ENCODE results near the gene HHLA2. TPM values are rescaled to one million over a fixed set of nuclear protein-coding genes. Genes with fewer than 3 reads are reported as not detected.

Gene HHLA2
- total RNA-seq, 5 donors from 2014 or later (not counting 1 experiment from before 2014, with no cell fraction given) = 0.28 to 1.5 (median 0.35) TPM

DNA sequence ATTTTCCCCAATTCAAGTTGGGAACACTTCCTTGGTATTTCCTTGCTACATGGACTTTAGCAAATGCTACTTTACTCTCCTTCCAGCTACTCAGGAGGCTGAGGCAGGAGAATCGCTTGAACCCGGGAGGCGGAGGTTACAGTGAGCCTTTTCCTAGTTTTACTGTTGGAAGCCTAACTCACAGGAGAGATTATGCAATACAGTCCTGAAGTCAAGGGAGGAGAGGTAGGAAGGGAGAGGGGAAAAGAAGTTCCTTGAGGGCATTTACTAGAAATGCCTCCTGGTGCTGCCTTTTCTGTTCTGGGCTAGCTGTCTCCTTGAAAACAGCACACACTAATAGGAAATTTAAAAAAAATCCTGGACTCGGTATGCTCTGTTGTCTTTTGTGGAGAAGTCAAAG is 6.2 kb downstream of the HHLA2 start:
- ATAC-seq (replicated peaks in 1 of 4) (no peak), DNase-seq (no peak)
- Mint-ChIP-seq H3K4me3 (peak overlapping the region; percentile 9 to 44 (median 31)), H3K36me3 (no peaks in the 10 kb centered on the region), H3K27ac (no peak overlapping the region), H3K4me1 (peaks cover 26 to 32% (median 32%) of the 10 kb centered on the region in 3 donors), H3K27me3 (no peaks in the 10 kb centered on the region), H3K9me3 (no peaks in the 10 kb centered on the region)
- WGBS (ENCODE audit: insufficient coverage) = no CpG with 5 or more reads among the region's 4 CpGs
- H3K4me1 ChIP-seq (ENCODE audit: control insufficient read depth in 1 of 2, extremely low read depth in 1 of 2, insufficient read depth in 2 of 2, low read length in 2 of 2) = peaks cover 0 to 6% of the 10 kb centered on the region in 2 experiments
- ChIA-PET CTCF (no interaction called here), POLR2A (no interaction called here)
- H3K36me3 ChIP-seq (ENCODE audit: control insufficient read depth in 2 of 2, extremely low read depth in 1 of 2, insufficient read depth in 1 of 2, low read length in 1 of 2) = no peaks in the 10 kb centered on the region
- no peak overlapping the region for H3K4me3 ChIP-seq (ENCODE audit: control insufficient read depth in 1 of 2, extremely low read depth in 1 of 2, low read length in 1 of 2)
- H3K27ac ChIP-seq (ENCODE audit: low read length) = no peak overlapping the region
- H3K27me3 ChIP-seq (replicated peaks in 1 of 2; ENCODE audit: control insufficient read depth in 2 of 2, extremely low read depth in 1 of 2, insufficient read depth in 2 of 2, low read length in 1 of 2) = no peaks in the 10 kb centered on the region
- H3K9me3 ChIP-seq = no peaks in the 10 kb centered on the region

DNA sequence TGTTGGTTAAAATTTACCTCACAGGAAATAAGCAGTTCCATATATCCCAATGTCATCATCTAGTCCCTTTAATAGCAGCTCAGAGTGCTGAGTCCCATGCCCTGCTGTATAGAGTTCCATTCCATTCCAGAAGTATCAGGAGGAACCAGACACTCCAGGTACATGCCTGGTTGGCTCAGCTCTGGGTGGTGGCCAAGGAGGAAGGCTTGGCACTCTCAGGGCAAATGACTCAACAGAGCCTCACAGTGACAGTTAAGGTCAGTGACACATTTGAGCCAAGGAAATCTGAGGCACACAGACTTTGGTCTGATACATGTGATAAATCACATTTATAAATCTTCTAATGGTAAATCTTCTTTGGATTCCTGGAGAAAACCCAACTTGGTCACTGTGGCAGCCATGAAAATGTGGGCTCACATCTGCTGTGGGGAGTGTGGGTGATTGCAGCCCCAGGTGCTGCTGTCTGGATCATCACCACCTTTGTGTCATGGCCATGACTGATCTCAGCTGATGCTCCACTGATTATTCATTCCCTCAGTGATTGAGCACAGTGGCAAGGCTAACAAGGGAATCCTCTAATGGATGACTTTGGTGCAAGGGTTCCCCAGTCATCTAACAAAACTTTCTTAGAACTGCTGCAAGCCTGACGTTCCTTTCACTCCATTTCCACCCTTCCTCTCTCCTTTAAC is 9.3 kb downstream of the HHLA2 start:
- DNase-seq (no peak), ATAC-seq (replicated peaks in 1 of 4) (no peak)
- ChIA-PET CTCF (no interaction called here), POLR2A (interaction anchor here in 1 of 2 donors (0.6 kb wide), 1 partner anchor 154 kb away, joined by 3 read pairs; no protein-coding TSS in a partner anchor)
- Histone ChIP-seq H3K9me3 (no peaks in the 10 kb centered on the region), H3K27me3 (replicated peaks in 1 of 2; ENCODE audit: control insufficient read depth in 2 of 2, extremely low read depth in 1 of 2, insufficient read depth in 2 of 2, low read length in 1 of 2) (no peaks in the 10 kb centered on the region), H3K4me3 (ENCODE audit: control insufficient read depth in 1 of 2, extremely low read depth in 1 of 2, low read length in 1 of 2) (no peak overlapping the region), H3K4me1 (ENCODE audit: control insufficient read depth in 1 of 2, extremely low read depth in 1 of 2, insufficient read depth in 2 of 2, low read length in 2 of 2) (peaks cover 0 to 6% of the 10 kb centered on the region in 2 experiments), H3K36me3 (ENCODE audit: control insufficient read depth in 2 of 2, extremely low read depth in 1 of 2, insufficient read depth in 1 of 2, low read length in 1 of 2) (no peaks in the 10 kb centered on the region), H3K27ac (ENCODE audit: low read length) (no peak overlapping the region)
- H3K27me3 Mint-ChIP-seq = no peaks in the 10 kb centered on the region
- H3K36me3 Mint-ChIP-seq = peaks cover 3% of the 10 kb centered on the region
- H3K27ac Mint-ChIP-seq = no peak overlapping the region
- no peak overlapping the region for H3K4me3 Mint-ChIP-seq
- peaks cover 0 to 4% (median 0%) of the 10 kb centered on the region in 3 donors for H3K9me3 Mint-ChIP-seq
- peaks cover 20 to 24% (median 22%) of the 10 kb centered on the region in 3 donors for H3K4me1 Mint-ChIP-seq
- 100% methylated on average over 1 of the region's 1 CpG for WGBS (ENCODE audit: insufficient coverage)

DNA sequence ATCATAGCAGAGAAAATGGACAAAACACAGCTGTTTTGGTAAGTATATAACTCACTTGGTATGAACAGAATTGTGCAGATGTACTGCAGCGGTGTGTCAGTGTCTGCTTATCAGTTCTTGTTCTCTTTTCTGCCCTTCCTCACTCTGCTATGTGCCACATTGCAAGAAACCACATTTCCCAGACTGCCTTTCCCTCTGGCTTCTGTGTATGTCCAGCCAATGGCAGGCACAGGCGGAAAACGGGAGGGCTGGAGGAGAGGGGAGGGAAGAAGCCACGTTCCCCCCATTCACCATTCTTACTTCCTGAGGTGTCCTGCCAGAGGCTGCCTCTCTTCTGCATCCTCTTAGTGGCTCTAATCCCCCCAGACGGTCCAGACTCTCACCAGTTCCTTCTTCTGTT is 15.4 kb downstream of the HHLA2 start:
- Mint-ChIP-seq H3K27me3 (peaks cover 2 to 6% of the 10 kb centered on the region in 2 donors), H3K27ac (no peak overlapping the region), H3K4me3 (no peak overlapping the region), H3K9me3 (peaks cover 0 to 4% (median 0%) of the 10 kb centered on the region in 3 donors), H3K36me3 (peaks cover 3% of the 10 kb centered on the region), H3K4me1 (no peaks in the 10 kb centered on the region)
- Histone ChIP-seq H3K27ac (ENCODE audit: low read length) (no peak overlapping the region), H3K36me3 (ENCODE audit: control insufficient read depth in 2 of 2, extremely low read depth in 1 of 2, insufficient read depth in 1 of 2, low read length in 1 of 2) (no peaks in the 10 kb centered on the region), H3K9me3 (no peaks in the 10 kb centered on the region), H3K27me3 (replicated peaks in 1 of 2; ENCODE audit: control insufficient read depth in 2 of 2, extremely low read depth in 1 of 2, insufficient read depth in 2 of 2, low read length in 1 of 2) (peaks cover 0 to 3% of the 10 kb centered on the region in 2 experiments), H3K4me1 (ENCODE audit: control insufficient read depth in 1 of 2, extremely low read depth in 1 of 2, insufficient read depth in 2 of 2, low read length in 2 of 2) (no peaks in the 10 kb centered on the region), H3K4me3 (ENCODE audit: control insufficient read depth in 1 of 2, extremely low read depth in 1 of 2, low read length in 1 of 2) (no peak overlapping the region)
- DNase-seq = no peak
- ChIA-PET CTCF (no interaction called here), POLR2A (no interaction called here)
- WGBS (ENCODE audit: insufficient coverage) = 83% methylated on average over 1 of the region's 5 CpGs
- no peak for ATAC-seq (replicated peaks in 1 of 4)

DNA sequence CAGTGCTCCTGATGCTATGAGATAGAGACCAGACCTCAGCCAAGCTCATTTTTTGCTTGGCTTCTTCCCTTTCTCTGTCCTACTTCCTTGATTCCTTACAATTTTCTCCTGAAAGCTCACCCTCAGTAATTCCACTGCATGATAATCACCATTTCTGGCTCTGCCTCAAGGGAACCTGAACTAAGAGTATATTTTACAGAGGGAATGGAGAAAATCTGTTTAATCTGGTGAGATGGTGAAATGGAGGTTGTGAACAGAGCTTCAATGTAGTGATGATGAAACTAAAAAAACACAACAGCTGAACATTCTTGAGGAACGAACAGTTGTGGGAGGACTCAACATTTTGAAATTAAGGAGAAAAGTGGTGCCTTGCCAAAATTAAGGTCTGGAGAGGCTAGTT is 16.3 kb downstream of the HHLA2 start:
- Mint-ChIP-seq H3K27ac (no peak overlapping the region), H3K27me3 (peaks cover 2 to 6% of the 10 kb centered on the region in 2 donors), H3K36me3 (peaks cover 3% of the 10 kb centered on the region), H3K4me1 (no peaks in the 10 kb centered on the region), H3K4me3 (no peak overlapping the region), H3K9me3 (peaks cover 0 to 4% (median 0%) of the 10 kb centered on the region in 3 donors)
- Histone ChIP-seq H3K9me3 (no peaks in the 10 kb centered on the region), H3K4me1 (ENCODE audit: control insufficient read depth in 1 of 2, extremely low read depth in 1 of 2, insufficient read depth in 2 of 2, low read length in 2 of 2) (no peaks in the 10 kb centered on the region), H3K27me3 (replicated peaks in 1 of 2; ENCODE audit: control insufficient read depth in 2 of 2, extremely low read depth in 1 of 2, insufficient read depth in 2 of 2, low read length in 1 of 2) (peaks cover 0 to 3% of the 10 kb centered on the region in 2 experiments), H3K27ac (ENCODE audit: low read length) (no peak overlapping the region), H3K36me3 (ENCODE audit: control insufficient read depth in 2 of 2, extremely low read depth in 1 of 2, insufficient read depth in 1 of 2, low read length in 1 of 2) (no peaks in the 10 kb centered on the region), H3K4me3 (ENCODE audit: control insufficient read depth in 1 of 2, extremely low read depth in 1 of 2, low read length in 1 of 2) (no peak overlapping the region)
- no CpG with 5 or more reads among the region's 1 CpG for WGBS (ENCODE audit: insufficient coverage)
- POLR2A ChIA-PET = no interaction called here
- CTCF ChIA-PET = interaction anchor here in 1 of 2 donors (0.6 kb wide), 1 partner anchor 223 kb away, joined by 4 read pairs; no protein-coding TSS in a partner anchor
- DNase-seq (no peak), ATAC-seq (replicated peaks in 1 of 4) (no peak)

DNA sequence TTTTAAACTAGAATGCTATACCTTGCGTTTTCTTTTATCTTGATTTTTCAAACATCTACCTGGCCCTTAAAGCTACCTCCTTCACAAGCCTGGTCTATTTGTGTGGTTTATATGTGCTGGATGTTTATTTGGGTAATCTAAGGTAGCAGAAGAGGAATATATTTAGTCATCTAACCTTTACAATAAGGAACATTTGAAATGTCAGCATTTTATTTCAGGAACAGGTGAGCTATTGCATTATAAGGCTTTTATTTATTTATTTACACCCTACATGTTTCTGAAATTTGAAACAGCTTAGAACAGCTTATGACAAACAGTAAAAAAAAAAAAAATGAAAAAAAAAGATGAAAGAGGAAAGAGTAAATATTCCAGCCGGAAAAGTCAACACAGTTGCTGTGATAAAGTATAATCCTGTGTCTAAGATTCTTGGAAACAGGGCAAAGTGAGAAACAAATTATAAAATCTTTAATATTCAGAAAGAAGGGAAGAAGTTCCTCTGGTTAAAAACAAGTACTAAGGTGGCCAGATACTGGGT is 19.5 kb downstream of the HHLA2 start:
- Histone ChIP-seq H3K27me3 (replicated peaks in 1 of 2; ENCODE audit: control insufficient read depth in 2 of 2, extremely low read depth in 1 of 2, insufficient read depth in 2 of 2, low read length in 1 of 2) (peaks cover 0 to 3% of the 10 kb centered on the region in 2 experiments), H3K36me3 (ENCODE audit: control insufficient read depth in 2 of 2, extremely low read depth in 1 of 2, insufficient read depth in 1 of 2, low read length in 1 of 2) (no peaks in the 10 kb centered on the region), H3K4me1 (ENCODE audit: control insufficient read depth in 1 of 2, extremely low read depth in 1 of 2, insufficient read depth in 2 of 2, low read length in 2 of 2) (no peaks in the 10 kb centered on the region), H3K4me3 (ENCODE audit: control insufficient read depth in 1 of 2, extremely low read depth in 1 of 2, low read length in 1 of 2) (no peak overlapping the region), H3K27ac (ENCODE audit: low read length) (no peak overlapping the region), H3K9me3 (no peaks in the 10 kb centered on the region)
- ChIA-PET CTCF (interaction anchor here (0.6 to 0.7 kb wide), 6 partner anchors 16 to 1481 kb away, joined by 3 to 5 read pairs (median 3); no protein-coding TSS in a partner anchor), POLR2A (no interaction called here)
- no peak overlapping the region for H3K4me3 Mint-ChIP-seq
- ATAC-seq (replicated peaks in 1 of 4) (no peak), DNase-seq (no peak)
- H3K36me3 Mint-ChIP-seq = no peaks in the 10 kb centered on the region
- no CpG with 5 or more reads among the region's 2 CpGs for WGBS (ENCODE audit: insufficient coverage)
- peaks cover 0 to 12% (median 2%) of the 10 kb centered on the region in 3 donors for H3K4me1 Mint-ChIP-seq
- no peaks in the 10 kb centered on the region for H3K9me3 Mint-ChIP-seq
- H3K27me3 Mint-ChIP-seq = peaks cover 2 to 6% of the 10 kb centered on the region in 2 donors
- H3K27ac Mint-ChIP-seq = no peak overlapping the region

DNA sequence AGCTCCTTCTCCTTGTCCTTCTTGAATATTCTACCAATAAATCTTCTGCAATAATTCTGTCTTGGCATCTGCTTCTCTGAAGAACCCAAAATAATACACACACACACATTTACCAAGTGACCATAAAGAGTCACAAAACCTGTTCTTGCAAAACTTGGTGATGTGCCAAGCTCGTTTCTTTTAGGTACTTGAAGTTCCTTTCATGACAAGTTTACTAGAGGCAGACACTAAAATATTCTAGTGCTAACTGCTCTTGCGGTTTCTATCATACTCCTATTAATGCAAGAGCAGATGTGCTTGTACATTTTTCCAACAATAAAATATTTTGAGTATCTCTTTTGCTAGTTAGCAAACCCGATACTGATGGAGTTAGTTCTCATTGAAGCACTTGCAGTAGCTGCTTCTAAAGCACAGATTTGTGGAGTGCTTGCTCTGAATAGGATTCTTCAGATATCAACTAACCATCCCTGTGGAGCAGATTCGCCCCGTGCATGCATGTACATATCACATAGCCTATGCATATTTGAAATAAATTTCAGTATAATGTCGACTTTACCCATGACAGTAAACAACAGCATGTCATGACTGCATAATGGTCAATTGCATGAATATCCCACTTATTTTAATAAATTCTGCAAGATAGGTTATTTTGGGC is 23.2 kb downstream of the HHLA2 start:
- Histone ChIP-seq H3K4me3 (ENCODE audit: control insufficient read depth in 1 of 2, extremely low read depth in 1 of 2, low read length in 1 of 2) (no peak overlapping the region), H3K27ac (ENCODE audit: low read length) (no peak overlapping the region), H3K9me3 (no peaks in the 10 kb centered on the region), H3K4me1 (ENCODE audit: control insufficient read depth in 1 of 2, extremely low read depth in 1 of 2, insufficient read depth in 2 of 2, low read length in 2 of 2) (no peaks in the 10 kb centered on the region), H3K27me3 (replicated peaks in 1 of 2; ENCODE audit: control insufficient read depth in 2 of 2, extremely low read depth in 1 of 2, insufficient read depth in 2 of 2, low read length in 1 of 2) (no peaks in the 10 kb centered on the region), H3K36me3 (ENCODE audit: control insufficient read depth in 2 of 2, extremely low read depth in 1 of 2, insufficient read depth in 1 of 2, low read length in 1 of 2) (no peaks in the 10 kb centered on the region)
- Mint-ChIP-seq H3K4me3 (no peak overlapping the region), H3K27me3 (no peaks in the 10 kb centered on the region), H3K9me3 (no peaks in the 10 kb centered on the region), H3K36me3 (no peaks in the 10 kb centered on the region), H3K4me1 (peaks cover 0 to 13% (median 12%) of the 10 kb centered on the region in 3 donors), H3K27ac (no peak overlapping the region)
- DNase-seq (no peak), ATAC-seq (replicated peaks in 1 of 4) (no peak)
- ChIA-PET POLR2A (no interaction called here), CTCF (interaction anchor here (0.7 to 0.9 kb wide), 3 partner anchors 13 to 659 kb away, joined by 3 read pairs; no protein-coding TSS in a partner anchor)
- 13% methylated on average over 1 of the region's 6 CpGs for WGBS (ENCODE audit: insufficient coverage)
